Activated naive CD8-positive, alpha-beta T cell treated with anti-CD3 and anti-CD28 coated beads for 36 hours (primary cell): ENCODE results near the gene SPTAN1. TPM values are rescaled to one million over a fixed set of nuclear protein-coding genes. Genes with fewer than 3 reads are reported as not detected.
"Not testable (repeated sequence)": the region's sequence is repeated elsewhere in the genome, so short reads cannot be mapped to it uniquely, and the experiment has no call there.

Experiments used
- DNase-seq: peaks from one replicate; pipeline ENCODE4 v3.0.0; 2021
- H3K27ac Mint-ChIP-seq: one replicate; pipeline ENCODE4 v1.8.0; 2022; ENCODE audit warnings: mild to moderate bottlenecking, moderate library complexity, mixed read lengths
- H3K27me3 Mint-ChIP-seq: one replicate; pipeline ENCODE4 v1.8.0; 2022; ENCODE audit warnings: mild to moderate bottlenecking, mixed read lengths
- H3K36me3 Mint-ChIP-seq: one replicate; pipeline ENCODE4 v1.8.0; 2021; ENCODE audit warnings: mild to moderate bottlenecking, mixed read lengths
- H3K4me1 Mint-ChIP-seq: one replicate; pipeline ENCODE4 v1.8.0; 2021; ENCODE audit warnings: mixed read lengths
- H3K4me3 Mint-ChIP-seq: one replicate; pipeline ENCODE4 v1.8.0; 2022; ENCODE audit warnings: mild to moderate bottlenecking, moderate library complexity, mixed read lengths
- H3K9me3 Mint-ChIP-seq: one replicate; pipeline ENCODE4 v1.8.0; 2022; ENCODE audit warnings: mixed read lengths
- total RNA-seq, 2 experiments: library from RNA; stranded (reverse); gene quantifications; one replicate each; pipeline ENCODE4 v1.2.3, GENCODE V29; 2021

Gene SPTAN1
- total RNA-seq, 2 experiments from 2014 or later, result 142 to 143 TPM

- Mint-ChIP-seq H3K4me1 (peaks cover 13% of the 10 kb centered on the region), H3K4me3 (no peak overlapping the region), H3K9me3 (no peaks in the 10 kb centered on the region), H3K27me3 (no peaks in the 10 kb centered on the region), H3K27ac (no peak overlapping the region), H3K36me3 (peaks cover 4% of the 10 kb centered on the region)
- no peak for DNase-seq
Measured at GRCh38 chr9:128568470-128569078, 16.2 kb downstream of the SPTAN1 start.

GRCh38 chr9:128575469-128575868 lies 23.1 kb downstream of the SPTAN1 start:
- Mint-ChIP-seq H3K9me3 (no peaks in the 10 kb centered on the region), H3K4me1 (peaks cover 8% of the 10 kb centered on the region), H3K4me3 (no peak overlapping the region), H3K36me3 (peaks cover 18% of the 10 kb centered on the region), H3K27ac (no peak overlapping the region), H3K27me3 (no peaks in the 10 kb centered on the region)
- no peak for DNase-seq

DNA sequence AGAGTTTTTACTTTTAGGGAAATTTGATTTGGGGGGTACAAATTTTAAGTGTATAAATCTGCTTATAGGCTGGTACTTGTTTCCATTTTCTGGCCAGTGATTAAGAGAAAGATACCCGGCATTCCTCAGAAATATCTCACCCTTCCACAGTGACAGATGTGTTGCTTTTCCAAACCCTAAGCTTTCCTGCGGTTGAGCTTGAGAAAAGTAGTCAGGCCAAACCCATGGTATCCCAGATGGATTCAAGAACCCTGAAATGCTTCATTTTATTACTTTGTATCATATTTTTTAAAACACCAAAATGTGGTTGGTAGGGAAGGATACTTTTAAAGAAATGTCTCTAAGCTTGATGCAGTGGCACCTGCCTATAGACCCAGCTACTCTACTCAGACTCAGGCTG lies 23.5 kb downstream of the SPTAN1 start:
- Mint-ChIP-seq H3K27ac (no peak overlapping the region), H3K36me3 (peaks cover 18% of the 10 kb centered on the region), H3K9me3 (no peaks in the 10 kb centered on the region)

DNA sequence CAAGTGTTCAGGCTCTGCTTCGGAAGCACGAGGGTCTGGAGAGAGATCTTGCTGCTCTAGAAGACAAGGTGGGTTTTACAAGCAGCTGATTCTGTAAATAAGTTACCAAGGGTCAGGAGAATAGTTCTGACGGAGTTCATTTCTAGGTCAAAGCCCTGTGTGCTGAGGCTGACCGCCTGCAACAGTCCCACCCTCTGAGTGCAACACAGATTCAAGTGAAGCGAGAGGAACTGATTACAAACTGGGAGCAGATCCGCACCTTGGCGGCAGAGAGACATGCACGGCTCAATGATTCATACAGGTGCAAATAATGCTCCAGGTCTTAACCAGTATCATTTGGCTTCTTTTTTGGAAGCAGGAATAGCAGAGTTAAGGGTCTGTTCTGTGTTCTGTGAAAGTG lies 24.8 kb downstream of the SPTAN1 start:
- peaks cover 15% of the 10 kb centered on the region for H3K36me3 Mint-ChIP-seq
- H3K27me3 Mint-ChIP-seq, result no peaks in the 10 kb centered on the region
- H3K27ac Mint-ChIP-seq, result no peak overlapping the region
- H3K4me1 Mint-ChIP-seq, result peaks cover 6% of the 10 kb centered on the region
- no peak for DNase-seq
- no peak overlapping the region for H3K4me3 Mint-ChIP-seq
- no peaks in the 10 kb centered on the region for H3K9me3 Mint-ChIP-seq

More for the DNA sequence above, 23.5 kb downstream of the SPTAN1 start:
- H3K4me3 Mint-ChIP-seq, result no peak overlapping the region
- no peak for DNase-seq
- H3K4me1 Mint-ChIP-seq, result peaks cover 8% of the 10 kb centered on the region
- H3K27me3 Mint-ChIP-seq, result no peaks in the 10 kb centered on the region

- Mint-ChIP-seq H3K4me3 (no peak overlapping the region), H3K36me3 (peaks cover 18% of the 10 kb centered on the region), H3K9me3 (no peaks in the 10 kb centered on the region), H3K27ac (peak overlapping the region; percentile 23), H3K27me3 (no peaks in the 10 kb centered on the region), H3K4me1 (no peaks in the 10 kb centered on the region)
- DNase-seq, result no peak
Measured at GRCh38 chr9:128579194-128579593, 26.8 kb downstream of the SPTAN1 start.

GRCh38 chr9:128580731-128581130 lies 28.3 kb downstream of the SPTAN1 start:
- Mint-ChIP-seq H3K27me3 (no peaks in the 10 kb centered on the region), H3K9me3 (no peaks in the 10 kb centered on the region), H3K36me3 (peaks cover 23% of the 10 kb centered on the region), H3K27ac (no peak overlapping the region), H3K4me1 (no peaks in the 10 kb centered on the region), H3K4me3 (no peak overlapping the region)
- DNase-seq, result no peak

- not testable (repeated sequence) for H3K9me3 Mint-ChIP-seq, H3K27ac Mint-ChIP-seq, H3K27me3 Mint-ChIP-seq, DNase-seq, H3K4me3 Mint-ChIP-seq
- peaks cover 13% of the 10 kb centered on the region for H3K4me1 Mint-ChIP-seq
- peaks cover 35% of the 10 kb centered on the region for H3K36me3 Mint-ChIP-seq
Measured at GRCh38 chr9:128585155-128585554, 32.8 kb downstream of the SPTAN1 start.

DNA sequence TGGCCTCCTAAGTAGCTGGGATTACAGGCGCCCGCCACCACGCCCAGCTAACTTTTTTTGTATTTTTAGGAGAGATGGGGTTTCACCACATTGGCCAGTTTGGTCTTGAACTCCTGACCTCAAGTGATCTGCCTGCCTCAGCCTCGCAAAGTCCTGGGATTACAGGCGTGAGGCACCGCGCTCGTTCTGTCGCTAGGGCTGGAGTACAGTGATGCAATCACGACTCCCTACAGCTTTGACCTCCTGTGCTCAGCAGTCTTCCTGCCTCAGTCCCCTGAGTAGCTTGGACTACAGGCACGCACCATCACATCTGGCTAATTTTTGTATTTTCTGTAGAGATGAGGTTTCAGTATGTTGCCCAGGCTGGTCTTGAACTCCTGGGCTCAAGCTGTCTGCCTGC lies 34.5 kb downstream of the SPTAN1 start:
- Mint-ChIP-seq H3K4me1 (peaks cover 13% of the 10 kb centered on the region), H3K27ac (peak overlapping the region; percentile 84), H3K36me3 (peaks cover 40% of the 10 kb centered on the region)
- peak; percentile 8 for DNase-seq
- H3K27me3 Mint-ChIP-seq, H3K4me3 Mint-ChIP-seq, H3K9me3 Mint-ChIP-seq: not testable (repeated sequence)

- Mint-ChIP-seq H3K27me3 (no peaks in the 10 kb centered on the region), H3K9me3 (no peaks in the 10 kb centered on the region), H3K27ac (peak overlapping the region; percentile 84), H3K4me3 (peak overlapping the region; percentile 32), H3K36me3 (peaks cover 39% of the 10 kb centered on the region), H3K4me1 (peaks cover 13% of the 10 kb centered on the region)
- DNase-seq, result peak; percentile 75
Measured at GRCh38 chr9:128587453-128587852, 35.1 kb downstream of the SPTAN1 start.

DNA sequence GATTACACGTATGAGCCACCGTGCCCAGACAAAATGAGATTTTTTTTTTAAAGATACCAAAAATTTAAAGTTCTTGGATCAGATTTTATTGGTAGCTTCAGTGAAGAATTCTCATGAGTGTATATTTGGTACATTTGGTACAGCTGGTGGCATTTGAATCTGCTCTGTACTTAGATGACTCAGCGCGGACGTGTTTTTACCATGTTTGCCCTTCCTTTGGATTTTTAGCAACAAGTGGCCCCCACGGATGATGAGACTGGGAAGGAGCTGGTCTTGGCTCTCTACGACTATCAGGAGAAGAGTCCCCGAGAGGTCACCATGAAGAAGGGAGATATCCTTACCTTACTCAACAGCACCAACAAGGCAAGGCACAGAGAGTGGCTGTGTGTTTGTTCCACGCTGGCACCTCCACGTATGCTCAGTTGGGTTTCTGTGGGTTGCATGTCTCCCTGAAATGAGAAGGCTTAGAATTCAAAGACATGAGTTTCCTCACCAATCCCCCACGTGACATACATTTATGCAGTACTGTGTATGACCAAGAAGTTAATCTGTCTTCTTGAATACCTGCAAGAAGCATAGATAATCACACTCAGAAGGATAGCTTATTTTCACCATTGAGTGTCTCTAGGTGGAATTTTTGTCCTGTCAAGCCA lies 36.3 kb downstream of the SPTAN1 start:
- Mint-ChIP-seq H3K4me1 (peaks cover 13% of the 10 kb centered on the region), H3K9me3 (no peaks in the 10 kb centered on the region), H3K27me3 (no peaks in the 10 kb centered on the region), H3K36me3 (peaks cover 38% of the 10 kb centered on the region), H3K27ac (peak overlapping the region; percentile 80), H3K4me3 (no peak overlapping the region)
- no peak for DNase-seq

GRCh38 chr9:128593039-128593438 lies 40.7 kb downstream of the SPTAN1 start:
- Mint-ChIP-seq H3K9me3 (no peaks in the 10 kb centered on the region), H3K27ac (no peak overlapping the region), H3K27me3 (no peaks in the 10 kb centered on the region), H3K4me3 (no peak overlapping the region), H3K36me3 (peaks cover 21% of the 10 kb centered on the region), H3K4me1 (peaks cover 4% of the 10 kb centered on the region)
- no peak for DNase-seq

DNA sequence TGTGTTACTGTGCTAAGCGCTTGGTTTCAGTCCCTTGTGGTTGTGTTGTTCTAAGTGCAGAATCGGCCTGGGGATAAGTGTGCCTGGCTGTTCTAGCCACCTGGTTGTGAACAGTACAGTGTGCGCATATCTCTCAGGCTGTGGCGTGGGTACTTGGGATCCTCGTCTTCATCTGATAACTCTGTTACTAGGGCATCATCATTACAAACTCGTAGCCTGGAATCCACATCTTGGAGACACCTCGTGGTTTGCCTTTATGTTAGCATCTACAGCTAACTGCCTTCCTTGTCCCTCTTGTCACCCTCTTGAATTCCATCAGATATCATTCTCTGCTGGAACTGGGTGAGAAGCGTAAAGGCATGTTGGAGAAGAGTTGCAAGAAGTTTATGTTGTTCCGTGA lies 41.5 kb downstream of the SPTAN1 start:
- Mint-ChIP-seq H3K27me3 (no peaks in the 10 kb centered on the region), H3K36me3 (peaks cover 20% of the 10 kb centered on the region), H3K27ac (no peak overlapping the region), H3K9me3 (no peaks in the 10 kb centered on the region), H3K4me1 (peaks cover 1% of the 10 kb centered on the region), H3K4me3 (no peak overlapping the region)
- DNase-seq, result no peak

DNA sequence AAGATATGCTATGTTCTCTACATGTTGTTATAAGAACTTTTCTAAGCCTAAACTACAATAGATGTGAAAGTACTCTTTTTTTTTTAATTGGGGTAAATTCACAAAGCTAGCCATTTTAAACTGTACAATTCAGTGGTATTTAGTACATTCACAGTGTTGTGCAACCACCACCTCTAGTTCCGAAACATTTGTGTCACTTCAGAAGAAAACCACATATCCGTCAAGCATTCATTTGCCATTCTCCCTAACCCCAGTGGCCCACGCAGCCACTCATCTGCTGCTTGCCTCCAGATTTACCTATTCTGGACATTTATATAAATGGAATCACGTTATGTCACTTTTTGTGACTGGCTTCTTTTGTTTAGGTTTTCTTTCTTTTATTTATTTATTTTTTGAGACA lies 43.1 kb downstream of the SPTAN1 start:
- Mint-ChIP-seq H3K4me3 (no peak overlapping the region), H3K27ac (no peak overlapping the region), H3K36me3 (peaks cover 24% of the 10 kb centered on the region), H3K4me1 (peaks cover 2% of the 10 kb centered on the region), H3K9me3 (no peaks in the 10 kb centered on the region), H3K27me3 (no peaks in the 10 kb centered on the region)
- DNase-seq, result no peak

GRCh38 chr9:128600099-128600498 lies 47.7 kb downstream of the SPTAN1 start:
- DNase-seq, result no peak
- no peaks in the 10 kb centered on the region for H3K9me3 Mint-ChIP-seq
- H3K36me3 Mint-ChIP-seq, result peaks cover 19% of the 10 kb centered on the region
- H3K27me3 Mint-ChIP-seq, result no peaks in the 10 kb centered on the region
- H3K4me3 Mint-ChIP-seq, result no peak overlapping the region
- peaks cover 2% of the 10 kb centered on the region for H3K4me1 Mint-ChIP-seq
- H3K27ac Mint-ChIP-seq, result no peak overlapping the region

GRCh38 chr9:128603697-128604096 lies 51.3 kb downstream of the SPTAN1 start:
- no peak overlapping the region for H3K27ac Mint-ChIP-seq
- H3K4me3 Mint-ChIP-seq, result no peak overlapping the region
- H3K9me3 Mint-ChIP-seq, result no peaks in the 10 kb centered on the region
- H3K27me3 Mint-ChIP-seq, result no peaks in the 10 kb centered on the region
- peaks cover 2% of the 10 kb centered on the region for H3K4me1 Mint-ChIP-seq
- H3K36me3 Mint-ChIP-seq, result peaks cover 18% of the 10 kb centered on the region
- DNase-seq, result no peak
